LNCaP clone FGC (cell line): ENCODE results near the gene CNGB1.
"Not testable (repeated sequence)": the region's sequence is repeated elsewhere in the genome, so short reads cannot be mapped to it uniquely, and the experiment has no call there.

Source experiments
- DNase-seq: peaks from one replicate; pipeline ENCODE4 v3.0.0-alpha.2; 2011; ENCODE audit warnings: low read depth
- H3K4me3 ChIP-seq: 2 replicates; pipeline ENCODE4 v1.5.1; 2011; ENCODE audit warnings: mild to moderate bottlenecking, low read depth, low read length, control low read depth
- CTCF ChIP-seq: IDR thresholded peaks from 2 replicates; pipeline ENCODE4 v1.5.1; 2012; ENCODE audit warnings: mild to moderate bottlenecking; ENCODE audit not compliant: control insufficient read depth, insufficient read depth; ENCODE audit errors: extremely low read depth

Gene CNGB1

DNA sequence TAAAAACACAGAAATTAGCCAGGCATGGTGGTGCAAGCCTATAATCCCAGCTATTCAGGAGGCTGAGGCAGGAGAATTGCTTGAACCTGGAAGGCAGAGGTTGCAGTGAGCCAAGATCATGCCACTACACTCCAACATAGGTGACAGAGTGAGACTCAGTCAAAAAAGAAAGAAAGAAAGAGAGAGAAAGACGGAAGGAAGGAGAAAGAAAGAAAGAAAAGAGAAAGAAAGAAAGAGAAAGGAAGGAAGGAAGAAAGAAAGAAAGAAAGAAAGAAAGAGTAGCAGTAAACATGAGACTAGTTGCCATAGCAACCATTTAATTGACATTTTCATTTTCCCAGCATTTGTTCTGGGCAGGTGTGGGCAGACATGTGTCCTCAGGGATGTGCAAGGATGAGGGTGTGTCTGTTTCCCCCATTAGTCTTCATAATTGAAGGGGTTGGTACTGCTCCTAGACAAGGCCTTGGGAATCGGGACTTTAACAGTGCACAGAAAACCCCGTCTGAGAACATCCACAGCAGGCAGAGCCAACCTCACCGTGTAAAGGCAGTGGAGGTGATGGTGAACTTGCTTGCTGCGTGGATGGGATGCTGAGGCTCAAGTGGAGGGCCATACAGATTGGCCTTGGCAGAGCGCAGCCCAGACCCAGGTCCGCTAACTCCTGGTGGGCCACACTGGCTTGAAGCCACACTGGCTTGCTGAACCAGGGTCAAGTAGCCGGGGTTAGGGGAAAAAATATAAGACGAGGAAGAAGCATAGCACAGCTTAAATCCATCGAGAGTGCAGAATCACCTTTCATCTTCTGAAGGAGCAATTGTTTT lies 133.4 kb downstream of the CNGB1 start:
- no peak for TF ChIP-seq CTCF
- DNase-seq: no peak
- H3K4me3 ChIP-seq: no peak overlapping the region

DNA sequence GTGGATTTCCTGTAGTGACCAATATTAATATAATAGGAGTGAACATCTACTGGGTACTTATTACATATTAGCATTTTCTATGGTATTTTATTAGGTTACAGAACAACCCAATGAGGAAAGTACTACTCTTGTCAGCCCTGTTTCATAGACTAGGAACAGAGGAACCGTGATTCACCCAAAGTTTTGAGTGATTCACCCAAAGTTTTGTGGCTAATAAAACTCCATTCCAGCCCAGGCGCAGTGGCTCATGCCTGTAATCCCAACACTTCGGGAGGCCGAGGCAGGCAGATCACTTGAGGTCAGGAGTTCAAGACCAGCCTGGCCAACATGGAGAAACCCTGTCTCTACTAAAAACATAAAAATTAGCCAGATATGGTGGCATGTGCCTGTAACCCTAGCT lies 135.5 kb downstream of the CNGB1 start:
- DNase-seq, H3K4me3 ChIP-seq: not testable (repeated sequence)

- TF ChIP-seq CTCF: no peak
- H3K4me3 ChIP-seq: no peak overlapping the region
- no peak for DNase-seq
Observed at GRCh38 chr16:57834936-57835335, 136.0 kb downstream of the CNGB1 start.
